K562 (cell line): ENCODE measurements around the gene CIAO3.

Experiments
- CEBPB ChIP-seq: fragments of 450-650 bp; IDR thresholded peaks from 2 replicates; pipeline ENCODE4 v1.6.1; 2016; ENCODE audit warnings: missing genetic modification characterization, missing compliant biosample characterization
- POLR2A ChIP-seq: fragments of 450-650 bp; conservative IDR thresholded peaks from 2 replicates; pipeline ENCODE4 v1.6.1; 2016
- POLR2AphosphoS5 ChIP-seq: IDR thresholded peaks from 2 replicates; pipeline ENCODE4 v1.6.1; 2011; ENCODE audit warnings: mild to moderate bottlenecking, low read depth, low read length, moderate library complexity; ENCODE audit not compliant: control insufficient read depth, insufficient read depth
- REST ChIP-seq, 2 experiments: fragments of 450-650 bp; formaldehyde crosslinking in 1 of 2; IDR thresholded peaks; 2 replicates each; pipeline versions ENCODE4 v1.4.0 to v1.6.1; 2014 to 2020; ENCODE audit warnings: mild to moderate bottlenecking in 2 of 2, borderline replicate concordance in 1 of 2, low read depth in 1 of 2
- USF2 ChIP-seq: sonication (generic); formaldehyde crosslinking; IDR thresholded peaks from 2 replicates; pipeline ENCODE4 v1.5.0; 2020; ENCODE audit warnings: missing genetic modification reagents

GRCh38 chr16:692356-693108 is 48.3 kb downstream of the CIAO3 start:
- TF ChIP-seq POLR2A: no peak
- no peak for TF ChIP-seq USF2 (CRISPR knock-in tag)
- no peak for TF ChIP-seq REST (IDR thresholded peaks at IDR 0.05; ENCODE audit: borderline replicate concordance)
- no peak for TF ChIP-seq REST (CRISPR knock-in tag; IDR thresholded peaks at IDR 0.05; ENCODE audit: low read depth)
- TF ChIP-seq POLR2AphosphoS5: no peak
- TF ChIP-seq CEBPB (tag): no peak
